Endodermal cell (in vitro differentiated cells): ENCODE results near the gene SORL1. TPM values are rescaled to one million over a fixed set of nuclear protein-coding genes. Genes with fewer than 3 reads are reported as not detected.
A peak's percentile ranks its signal among the peaks of the same experiment; 100 is the strongest.

Experiments
- DNase-seq: peaks from one replicate; pipeline ENCODE4 v3.0.0-alpha.2; 2017
- H3K27ac ChIP-seq: 2 replicates; pipeline ENCODE4 v1.5.1; 2013; ENCODE audit warnings: mild to moderate bottlenecking, low read depth, low read length, moderate library complexity
- H3K27me3 ChIP-seq: 2 replicates; pipeline ENCODE4 v1.6.1; 2013; ENCODE audit warnings: mild to moderate bottlenecking, low read length, moderate library complexity; ENCODE audit not compliant: insufficient read depth, control insufficient read depth, poor library complexity, severe bottlenecking
- H3K36me3 ChIP-seq: 2 replicates; pipeline ENCODE4 v1.7.0; 2013; ENCODE audit warnings: mild to moderate bottlenecking, low read length, moderate library complexity; ENCODE audit not compliant: control insufficient read depth, insufficient read depth
- H3K4me1 ChIP-seq: one replicate; pipeline ENCODE4 v1.7.0; 2013; ENCODE audit warnings: low read length; ENCODE audit not compliant: control insufficient read depth, insufficient read depth
- H3K4me3 ChIP-seq: 2 replicates; pipeline ENCODE4 v1.5.1; 2013; ENCODE audit warnings: mild to moderate bottlenecking, low read length, moderate library complexity
- H3K9ac ChIP-seq: 2 replicates; pipeline ENCODE4 v1.6.1; 2013; ENCODE audit warnings: mild to moderate bottlenecking, low read length, moderate library complexity; ENCODE audit not compliant: poor library complexity, severe bottlenecking; ENCODE audit errors: extremely low read depth
- H3K9me3 ChIP-seq: 2 replicates; pipeline ENCODE4 v1.6.1; 2013; ENCODE audit warnings: mild to moderate bottlenecking, low read length, moderate library complexity; ENCODE audit not compliant: control insufficient read depth
- H3K27ac Mint-ChIP-seq: 2 replicates; pipeline ENCODE4 v1.8.0; 2020; ENCODE audit warnings: mixed read lengths
- H3K27me3 Mint-ChIP-seq: 2 replicates; pipeline ENCODE4 v1.8.0; 2021; ENCODE audit warnings: mild to moderate bottlenecking, mixed read lengths; ENCODE audit not compliant: insufficient read depth
- H3K36me3 Mint-ChIP-seq: 2 replicates; pipeline ENCODE4 v1.8.0; 2020; ENCODE audit warnings: low read depth, mixed read lengths
- H3K4me1 Mint-ChIP-seq: 2 replicates; pipeline ENCODE4 v1.8.0; 2020; ENCODE audit warnings: mixed read lengths
- H3K4me3 Mint-ChIP-seq: 2 replicates; pipeline ENCODE4 v1.8.0; 2020; ENCODE audit warnings: mild to moderate bottlenecking, moderate library complexity, mixed read lengths
- H3K9me3 Mint-ChIP-seq: 2 replicates; pipeline ENCODE4 v1.8.0; 2020; ENCODE audit warnings: mild to moderate bottlenecking, mixed read lengths
- WGBS, 2 experiments: methylation state at CpG; one replicate each; pipeline versions ENCODE4 v1.1.5 to v1.1.7; 2013; ENCODE audit warnings: missing lambda C conversion rate in 2 of 2, mixed read lengths in 1 of 2; ENCODE audit not compliant: insufficient coverage in 1 of 2, insufficient read length in 1 of 2; 5-methylcytosine and 5-hydroxymethylcytosine counted together
- total RNA-seq, 2 donors: library from RNA; stranded (reverse); fragmentation: NEBNext Ultra II Directional in 1 of 2; extraction: Animal tissue kit (Norgen Biotek cat#: 25700) in 1 of 2; gene quantifications; 2 replicates in 1 of 2; 3 replicates in 1 of 2; pipeline ENCODE4 v1.2.1, GENCODE V29; 2021
- TF ChIP-seq, protein P1 (sequence below): fragments of 200-600 bp; sonication (generic); conservative IDR thresholded peaks from 2 replicates; pipeline ENCODE4 v1.5.0; 2021; ENCODE audit warnings: antibody characterized with exemption, mild to moderate bottlenecking

SORL1 gene
- total RNA-seq, 2 donors from 2014 or later = 56.4 to 57.5 TPM

DNA sequence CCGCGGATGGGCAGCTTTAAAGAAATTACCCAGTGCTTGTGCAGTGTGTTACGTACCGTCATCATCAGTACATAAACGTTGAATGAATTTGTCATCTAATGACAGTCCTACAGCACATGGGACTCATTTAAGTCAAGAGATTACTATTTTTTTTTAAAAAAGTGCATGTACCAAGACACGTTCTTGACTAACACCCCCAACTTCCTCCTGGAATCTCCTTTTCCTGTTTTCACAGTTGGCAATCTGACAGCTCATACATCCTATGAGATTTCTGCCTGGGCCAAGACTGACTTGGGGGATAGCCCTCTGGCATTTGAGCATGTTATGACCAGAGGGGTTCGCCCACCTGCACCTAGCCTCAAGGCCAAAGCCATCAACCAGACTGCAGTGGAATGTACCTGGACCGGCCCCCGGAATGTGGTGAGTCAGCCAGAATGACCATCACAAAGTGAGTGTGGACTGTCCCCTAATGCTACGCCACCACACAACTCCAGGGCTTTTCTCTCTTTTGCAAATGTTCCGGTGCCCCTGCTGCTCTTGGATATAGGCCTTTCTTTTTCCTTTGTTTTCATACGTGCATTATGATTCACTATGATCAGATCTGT lies 162.6 kb downstream of the SORL1 start:
- Histone ChIP-seq H3K9me3 (no peaks in the 10 kb centered on the region), H3K4me1 (no peaks in the 10 kb centered on the region), H3K27ac (no peak overlapping the region), H3K36me3 (peaks cover 41% of the 10 kb centered on the region), H3K9ac (no peak overlapping the region), H3K27me3 (no peaks in the 10 kb centered on the region), H3K4me3 (no peak overlapping the region)
- no peak overlapping the region for H3K27ac Mint-ChIP-seq
- H3K36me3 Mint-ChIP-seq = peaks cover 90% of the 10 kb centered on the region
- peak; percentile 73 for DNase-seq
- TF ChIP-seq, protein P1, sequence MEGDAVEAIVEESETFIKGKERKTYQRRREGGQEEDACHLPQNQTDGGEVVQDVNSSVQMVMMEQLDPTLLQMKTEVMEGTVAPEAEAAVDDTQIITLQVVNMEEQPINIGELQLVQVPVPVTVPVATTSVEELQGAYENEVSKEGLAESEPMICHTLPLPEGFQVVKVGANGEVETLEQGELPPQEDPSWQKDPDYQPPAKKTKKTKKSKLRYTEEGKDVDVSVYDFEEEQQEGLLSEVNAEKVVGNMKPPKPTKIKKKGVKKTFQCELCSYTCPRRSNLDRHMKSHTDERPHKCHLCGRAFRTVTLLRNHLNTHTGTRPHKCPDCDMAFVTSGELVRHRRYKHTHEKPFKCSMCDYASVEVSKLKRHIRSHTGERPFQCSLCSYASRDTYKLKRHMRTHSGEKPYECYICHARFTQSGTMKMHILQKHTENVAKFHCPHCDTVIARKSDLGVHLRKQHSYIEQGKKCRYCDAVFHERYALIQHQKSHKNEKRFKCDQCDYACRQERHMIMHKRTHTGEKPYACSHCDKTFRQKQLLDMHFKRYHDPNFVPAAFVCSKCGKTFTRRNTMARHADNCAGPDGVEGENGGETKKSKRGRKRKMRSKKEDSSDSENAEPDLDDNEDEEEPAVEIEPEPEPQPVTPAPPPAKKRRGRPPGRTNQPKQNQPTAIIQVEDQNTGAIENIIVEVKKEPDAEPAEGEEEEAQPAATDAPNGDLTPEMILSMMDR = no peak
- no peak overlapping the region for H3K4me3 Mint-ChIP-seq
- no peaks in the 10 kb centered on the region for H3K27me3 Mint-ChIP-seq
- peaks cover 1% of the 10 kb centered on the region for H3K4me1 Mint-ChIP-seq
- 92% methylated on average over 12 of the region's 12 CpGs for WGBS, 2 experiments
- no peaks in the 10 kb centered on the region for H3K9me3 Mint-ChIP-seq

DNA sequence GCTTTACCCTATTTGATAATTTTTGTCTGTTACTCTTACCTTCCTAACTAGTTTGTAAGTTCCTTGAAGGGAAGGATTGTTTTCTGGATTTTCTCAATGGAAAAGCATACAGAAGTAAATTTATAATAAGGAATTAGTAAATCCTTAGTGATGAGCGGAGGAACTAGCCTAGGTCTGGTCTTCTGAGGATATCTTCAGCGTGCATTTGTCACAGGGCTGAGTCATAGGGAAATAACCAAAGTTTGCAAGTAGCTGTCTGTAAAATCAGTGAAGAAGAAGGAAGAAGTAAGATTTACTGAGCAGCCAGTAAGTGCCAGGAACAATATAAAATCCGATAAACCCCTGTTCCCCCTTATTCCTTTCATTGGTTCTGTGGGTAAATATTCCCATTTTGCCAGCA lies 163.4 kb downstream of the SORL1 start:
- WGBS, 2 experiments = 97 to 100% methylated on average over 3 of the region's 3 CpGs
- H3K36me3 Mint-ChIP-seq = peaks cover 90% of the 10 kb centered on the region
- peaks cover 1% of the 10 kb centered on the region for H3K4me1 Mint-ChIP-seq
- TF ChIP-seq, protein P1 = no peak
- Histone ChIP-seq H3K27me3 (no peaks in the 10 kb centered on the region), H3K36me3 (peaks cover 42% of the 10 kb centered on the region), H3K4me3 (no peak overlapping the region), H3K4me1 (no peaks in the 10 kb centered on the region), H3K9ac (no peak overlapping the region), H3K27ac (no peak overlapping the region), H3K9me3 (no peaks in the 10 kb centered on the region)
- no peak overlapping the region for H3K27ac Mint-ChIP-seq
- no peak overlapping the region for H3K4me3 Mint-ChIP-seq
- H3K27me3 Mint-ChIP-seq = no peaks in the 10 kb centered on the region
- no peaks in the 10 kb centered on the region for H3K9me3 Mint-ChIP-seq
- DNase-seq = no peak

GRCh38 chr11:121618516-121618915 lies 166.4 kb downstream of the SORL1 start:
- Mint-ChIP-seq H3K36me3 (peaks cover 93% of the 10 kb centered on the region), H3K27ac (no peak overlapping the region), H3K9me3 (no peaks in the 10 kb centered on the region), H3K4me3 (no peak overlapping the region), H3K27me3 (no peaks in the 10 kb centered on the region), H3K4me1 (peaks cover 1% of the 10 kb centered on the region)
- Histone ChIP-seq H3K9me3 (no peaks in the 10 kb centered on the region), H3K27me3 (no peaks in the 10 kb centered on the region), H3K4me1 (no peaks in the 10 kb centered on the region), H3K36me3 (peaks cover 45% of the 10 kb centered on the region), H3K9ac (no peak overlapping the region), H3K4me3 (no peak overlapping the region), H3K27ac (no peak overlapping the region)
- WGBS, 2 experiments = 86 to 93% methylated on average over 5 to 6 of the region's 8 CpGs
- TF ChIP-seq, protein P1 = no peak
- DNase-seq = no peak
